HepG2 (cell line): ENCODE results near the gene ADSS1. TPM values are rescaled to one million over a fixed set of nuclear protein-coding genes. Genes with fewer than 3 reads are reported as not detected.
A peak's percentile ranks its signal among the peaks of the same experiment; 100 is the strongest.

Experiments
- CSRNP1 ChIP-seq: sonication (generic); formaldehyde crosslinking; IDR thresholded peaks from 2 replicates; pipeline ENCODE4 v1.8.1; 2023; ENCODE audit warnings: mild to moderate bottlenecking, missing genetic modification reagents
- ETV6 ChIP-seq: sonication (generic); formaldehyde crosslinking; conservative IDR thresholded peaks from 2 replicates; pipeline ENCODE4 v1.4.0; 2020; ENCODE audit warnings: missing genetic modification reagents
- HHEX ChIP-seq: IDR thresholded peaks from 2 replicates; pipeline ENCODE4 v1.6.1; 2016; ENCODE audit warnings: control low read depth
- SIN3A ChIP-seq: IDR thresholded peaks from 2 replicates; pipeline ENCODE4 v1.6.1; 2011; ENCODE audit warnings: low read depth, mild to moderate bottlenecking, control low read depth, low read length, borderline replicate concordance
- SOX13 ChIP-seq, 3 experiments: fragments of 450-650 bp in 1 of 3; sonication (generic) in 1 of 3; formaldehyde crosslinking in 1 of 3; IDR thresholded peaks in 2 of 3; conservative IDR thresholded peaks in 1 of 3; 2 replicates each; pipeline versions ENCODE4 v1.5.0 to v1.6.1; 2016 to 2020; ENCODE audit warnings: antibody characterized with exemption in 1 of 3, mild to moderate bottlenecking in 1 of 3, missing compliant biosample characterization in 1 of 3, missing genetic modification reagents in 1 of 3, moderate library complexity in 1 of 3
- TCF12 ChIP-seq, 2 experiments: fragments of 450-650 bp in 1 of 2; sonication (generic) in 1 of 2; formaldehyde crosslinking in 1 of 2; IDR thresholded peaks; 2 replicates each; pipeline versions ENCODE4 v1.6.1 to v1.8.0; 2017 to 2022; ENCODE audit warnings: antibody characterized with exemption in 1 of 2, mild to moderate bottlenecking in 1 of 2, missing genetic modification reagents in 1 of 2, moderate library complexity in 1 of 2
- ZBTB3 ChIP-seq: sonication (generic); formaldehyde crosslinking; IDR thresholded peaks from 2 replicates; pipeline ENCODE4 v1.4.0; 2020; ENCODE audit warnings: low read depth, mild to moderate bottlenecking, moderate library complexity, missing genetic modification reagents, borderline replicate concordance
- ZNF484 ChIP-seq: sonication (generic); formaldehyde crosslinking; IDR thresholded peaks from 2 replicates; pipeline ENCODE4 v1.5.1; 2020; ENCODE audit warnings: mild to moderate bottlenecking, low read depth, missing genetic modification reagents, borderline replicate concordance
- ZNF556 ChIP-seq: sonication (generic); formaldehyde crosslinking; IDR thresholded peaks from 2 replicates; pipeline ENCODE4 v1.4.0; 2020; ENCODE audit warnings: mild to moderate bottlenecking, missing genetic modification reagents, borderline replicate concordance
- ZNF616 ChIP-seq: sonication (generic); formaldehyde crosslinking; IDR thresholded peaks from 2 replicates; pipeline ENCODE4 v1.5.0; 2020; ENCODE audit warnings: low read depth, mild to moderate bottlenecking, missing genetic modification reagents
- ZNF619 ChIP-seq: sonication (generic); formaldehyde crosslinking; IDR thresholded peaks from 2 replicates; pipeline ENCODE4 v1.4.0; 2020; ENCODE audit warnings: mild to moderate bottlenecking, missing genetic modification reagents
- ZNF770 ChIP-seq: sonication (generic); formaldehyde crosslinking; IDR thresholded peaks from 2 replicates; pipeline ENCODE4 v1.5.0; 2020; ENCODE audit warnings: mild to moderate bottlenecking, missing genetic modification reagents
- ZSCAN21 ChIP-seq: sonication (generic); formaldehyde crosslinking; IDR thresholded peaks from 2 replicates; pipeline ENCODE4 v1.8.0; 2022; ENCODE audit warnings: mild to moderate bottlenecking, missing genetic modification reagents, moderate library complexity, borderline replicate concordance
- polyA plus RNA-seq, 8 experiments: library from polyadenylated mRNA; depleted of rRNA in 3 of 8; stranded (reverse) in 7 of 8; unstranded in 1 of 8; fragments of >200 nt; fragmentation: Illumina TruSeq in 4 of 8; extraction: Trizol in 4 of 8; gene quantifications; 2 replicates each; pipeline versions ENCODE4 v1.2.1 to v1.2.3, GENCODE V29; 2011 to 2016; ENCODE audit warnings: low read depth in 4 of 8, missing spikeins in 1 of 8, mixed read lengths in 1 of 8; ENCODE audit not compliant: insufficient read depth in 1 of 8
- total RNA-seq, 5 experiments: library from RNA; depleted of rRNA; stranded (reverse); fragments of >200 nt; fragmentation: Illumina TruSeq; extraction: Trizol; gene quantifications; 2 replicates each; pipeline ENCODE4 v1.2.3, GENCODE V29; 2016; ENCODE audit warnings: low read depth in 1 of 5
- TF ChIP-seq, protein P1 (sequence below): IDR thresholded peaks from 2 replicates; pipeline ENCODE4 v1.4.0; 2020; ENCODE audit warnings: mild to moderate bottlenecking, missing genetic modification reagents
- TF ChIP-seq, protein P2 (sequence below): sonication (generic); formaldehyde crosslinking; IDR thresholded peaks from 2 replicates; pipeline ENCODE4 v1.8.1; 2023; ENCODE audit warnings: mild to moderate bottlenecking, inconsistent platforms, moderate library complexity, missing genetic modification reagents, borderline replicate concordance

The ADSS1 gene
- total and polyA plus RNA-seq, 2 of the 13 experiments (the other 11 are each of a cell fraction or from before 2014, with no cell fraction given), result 1.0 to 36.7 TPM

GRCh38 chr14:104687601-104688504 lies 36.2 kb upstream of the ADSS1 start (continued):
- TF ChIP-seq, protein P1, sequence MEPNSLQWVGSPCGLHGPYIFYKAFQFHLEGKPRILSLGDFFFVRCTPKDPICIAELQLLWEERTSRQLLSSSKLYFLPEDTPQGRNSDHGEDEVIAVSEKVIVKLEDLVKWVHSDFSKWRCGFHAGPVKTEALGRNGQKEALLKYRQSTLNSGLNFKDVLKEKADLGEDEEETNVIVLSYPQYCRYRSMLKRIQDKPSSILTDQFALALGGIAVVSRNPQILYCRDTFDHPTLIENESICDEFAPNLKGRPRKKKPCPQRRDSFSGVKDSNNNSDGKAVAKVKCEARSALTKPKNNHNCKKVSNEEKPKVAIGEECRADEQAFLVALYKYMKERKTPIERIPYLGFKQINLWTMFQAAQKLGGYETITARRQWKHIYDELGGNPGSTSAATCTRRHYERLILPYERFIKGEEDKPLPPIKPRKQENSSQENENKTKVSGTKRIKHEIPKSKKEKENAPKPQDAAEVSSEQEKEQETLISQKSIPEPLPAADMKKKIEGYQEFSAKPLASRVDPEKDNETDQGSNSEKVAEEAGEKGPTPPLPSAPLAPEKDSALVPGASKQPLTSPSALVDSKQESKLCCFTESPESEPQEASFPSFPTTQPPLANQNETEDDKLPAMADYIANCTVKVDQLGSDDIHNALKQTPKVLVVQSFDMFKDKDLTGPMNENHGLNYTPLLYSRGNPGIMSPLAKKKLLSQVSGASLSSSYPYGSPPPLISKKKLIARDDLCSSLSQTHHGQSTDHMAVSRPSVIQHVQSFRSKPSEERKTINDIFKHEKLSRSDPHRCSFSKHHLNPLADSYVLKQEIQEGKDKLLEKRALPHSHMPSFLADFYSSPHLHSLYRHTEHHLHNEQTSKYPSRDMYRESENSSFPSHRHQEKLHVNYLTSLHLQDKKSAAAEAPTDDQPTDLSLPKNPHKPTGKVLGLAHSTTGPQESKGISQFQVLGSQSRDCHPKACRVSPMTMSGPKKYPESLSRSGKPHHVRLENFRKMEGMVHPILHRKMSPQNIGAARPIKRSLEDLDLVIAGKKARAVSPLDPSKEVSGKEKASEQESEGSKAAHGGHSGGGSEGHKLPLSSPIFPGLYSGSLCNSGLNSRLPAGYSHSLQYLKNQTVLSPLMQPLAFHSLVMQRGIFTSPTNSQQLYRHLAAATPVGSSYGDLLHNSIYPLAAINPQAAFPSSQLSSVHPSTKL (CRISPR knock-in tag), result peak; percentile 55; the same call in 1 of the 2 replicates
- TF ChIP-seq ETV6 (CRISPR knock-in tag) (0 out of 2 replicates have a peak, but pooled peaks have one; percentile 41), SOX13 (IDR thresholded peaks at IDR 0.05) (no peak), SOX13 (CRISPR knock-in tag; conservative IDR thresholded peaks at IDR 0.05 in 1 of 2, IDR thresholded peaks at IDR 0.05 in 1 of 2) (peak in 1 of 2 experiments; percentile 53; a peak in 2 of 4 replicates), ZSCAN21 (CRISPR knock-in tag) (peak; percentile 56; the same call in 1 of the 2 replicates), SIN3A (peak; percentile 68; the same call in 1 of the 2 replicates), CSRNP1 (CRISPR knock-in tag) (peak; percentile 63; the same call in 1 of the 2 replicates), TCF12 (IDR thresholded peaks at IDR 0.05) (no peak), TCF12 (CRISPR knock-in tag; IDR thresholded peaks at IDR 0.05) (peak; percentile 40; the same call in 1 of the 2 replicates), ZNF770 (CRISPR knock-in tag) (peak; percentile 49; the same call in 1 of the 2 replicates), ZNF484 (CRISPR knock-in tag) (no peak), ZNF616 (CRISPR knock-in tag) (0 out of 2 replicates have a peak, but pooled peaks have one; percentile 8), ZBTB3 (CRISPR knock-in tag) (peak; percentile 99), HHEX (CRISPR knock-in tag) (no peak), ZNF556 (CRISPR knock-in tag) (peak; percentile 89; the same call in 1 of the 2 replicates), ZNF619 (peak; percentile 73; the same call in 1 of the 2 replicates)
- TF ChIP-seq, protein P2, sequence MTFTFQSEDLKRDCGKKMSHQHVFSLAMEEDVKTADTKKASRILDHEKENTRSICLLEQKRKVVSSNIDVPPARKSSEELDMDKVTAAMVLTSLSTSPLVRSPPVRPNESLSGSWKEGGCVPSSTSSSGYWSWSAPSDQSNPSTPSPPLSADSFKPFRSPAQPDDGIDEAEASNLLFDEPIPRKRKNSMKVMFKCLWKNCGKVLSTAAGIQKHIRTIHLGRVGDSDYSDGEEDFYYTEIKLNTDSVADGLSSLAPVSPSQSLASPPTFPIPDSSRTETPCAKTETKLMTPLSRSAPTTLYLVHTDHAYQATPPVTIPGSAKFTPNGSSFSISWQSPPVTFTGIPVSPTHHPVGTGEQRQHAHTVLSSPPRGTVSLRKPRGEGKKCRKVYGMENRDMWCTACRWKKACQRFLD (CRISPR knock-in tag), result peak; percentile 28; the same call in 1 of the 2 replicates
